Kidney (tissue), 14 donors: Measurements from ENCODE around the gene SLC6A11. TPM values are rescaled to one million over a fixed set of nuclear protein-coding genes. Genes with fewer than 3 reads are reported as not detected.

ENCODE experiments used
- DNase-seq, 5 donors: peaks; one replicate each; pipeline ENCODE4 v3.0.0-alpha.2; 2013 to 2020
- FAIRE-seq: peaks from 2 replicates; lab custom pipeline; 2012; peaks lifted over from hg19 to GRCh38; lab: Jason Lieb, UNC
- H3K27ac ChIP-seq, 2 donors: one replicate each; pipeline ENCODE4 v1.7.0; 2013; ENCODE audit warnings: low read depth in 2 of 2, low read length in 2 of 2, inconsistent platforms in 1 of 2
- H3K27me3 ChIP-seq: one replicate; pipeline ENCODE4 v1.7.1; 2013; ENCODE audit warnings: low read length, inconsistent platforms; ENCODE audit not compliant: control insufficient read depth, insufficient read depth
- H3K36me3 ChIP-seq, 3 donors: one replicate each; pipeline versions ENCODE4 v1.7.0 to v1.7.1; 2013; ENCODE audit warnings: low read length in 3 of 3, control low read depth in 1 of 3, inconsistent platforms in 1 of 3; ENCODE audit not compliant: insufficient read depth in 3 of 3, control insufficient read depth in 2 of 3
- H3K4me1 ChIP-seq, 3 donors: one replicate each; pipeline versions ENCODE4 v1.7.0 to v1.7.1; 2013; ENCODE audit warnings: low read length in 3 of 3, inconsistent platforms in 1 of 3, low read depth in 1 of 3; ENCODE audit not compliant: control insufficient read depth in 2 of 3, insufficient read depth in 2 of 3
- H3K4me3 ChIP-seq, 3 donors: one replicate each; pipeline versions ENCODE4 v1.7.0 to v1.8.1; 2013; ENCODE audit warnings: low read length in 3 of 3, control low read depth in 1 of 3, inconsistent platforms in 1 of 3
- H3K9ac ChIP-seq, 3 donors: one replicate each; pipeline versions ENCODE4 v1.7.0 to v1.7.1; 2013; ENCODE audit warnings: low read length in 3 of 3, control low read depth in 1 of 3, inconsistent platforms in 1 of 3
- H3K9me3 ChIP-seq, 3 donors: one replicate each; pipeline versions ENCODE4 v1.7.0 to v1.7.1; 2013; ENCODE audit warnings: low read length in 3 of 3, control low read depth in 1 of 3, inconsistent platforms in 1 of 3; ENCODE audit not compliant: control insufficient read depth in 2 of 3, insufficient read depth in 1 of 3
- intact Hi-C: fragments of 100-400 bp; cut with DNase I; formaldehyde crosslinking; loops from one replicate; pipeline ENCODE4 v1.11.1; 2022
- polyA plus RNA-seq: library from polyadenylated mRNA; stranded (reverse); fragments of 350-450 nt; fragmentation: Illumina TruSeq; extraction: RNeasy Lipid Tissue Mini Kit (QIAGEN cat#74804); gene quantifications from one replicate; pipeline ENCODE4 v1.2.3, GENCODE V29; 2014; ENCODE audit warnings: low read depth, low replicate concordance; ENCODE audit not compliant: insufficient read depth
- total RNA-seq: library from RNA; stranded (reverse); fragmentation: NEBNext Ultra II Directional; extraction: Animal tissue kit (Norgen Biotek cat#: 25700); gene quantifications from one replicate; pipeline ENCODE4 v1.2.1, GENCODE V29; 2021
- TF ChIP-seq, protein P1 (sequence below): IDR thresholded peaks from 3 replicates; pipeline ENCODE4 v1.5.1; 2012; ENCODE audit warnings: mild to moderate bottlenecking, moderate library complexity, borderline replicate concordance; ENCODE audit not compliant: insufficient read depth; ENCODE audit errors: extremely low read depth
- donor health status: control.
- donor health status: control.
- donor health status: control.
- donor health status: control.
- donor health status: control.
- donor health status: DM: yes; HTN: yes; CAD: no.
- donor health status: Normal renal cell carcinoma (clear cell type).

Gene SLC6A11
- total and polyA plus RNA-seq, 2 donors from 2014 or later, result 0.38 TPM; not detected in 1

DNA sequence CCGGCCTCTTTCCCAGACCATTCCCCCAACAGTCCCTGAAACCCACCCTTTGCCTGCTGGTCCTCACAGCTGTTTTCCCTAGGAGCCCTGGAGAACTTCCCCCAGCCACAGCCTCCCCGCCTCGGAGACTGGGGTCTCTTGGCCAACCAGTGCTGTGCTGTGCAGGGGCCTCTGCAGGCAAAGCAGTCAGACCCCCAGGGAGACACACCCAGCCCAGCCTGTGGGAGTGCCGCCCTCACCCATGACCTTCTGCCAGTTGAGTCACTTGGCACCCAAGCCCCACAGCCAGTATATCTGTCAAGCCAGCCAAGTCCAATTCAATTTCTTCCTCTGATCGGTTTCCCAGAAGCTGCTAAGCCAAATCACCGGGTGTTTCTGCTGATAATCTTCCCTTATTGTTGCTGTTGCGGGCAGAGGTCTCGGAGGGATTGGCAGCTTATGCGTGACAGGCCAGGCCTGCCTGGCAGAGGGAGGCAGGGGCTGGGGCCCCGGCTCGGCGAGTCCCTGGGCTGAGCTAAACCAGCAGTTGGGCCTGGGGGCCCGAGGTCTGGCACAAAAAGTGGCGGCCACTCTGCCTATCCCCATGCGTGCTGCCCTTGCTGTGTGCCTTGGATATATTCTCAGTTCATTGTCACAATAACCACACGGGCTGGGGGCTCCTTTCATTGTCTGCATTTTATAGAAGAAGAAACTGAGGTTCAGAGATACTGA lies 110.9 kb downstream of the SLC6A11 start:
- intact Hi-C loops, result no loop called here
- no peak for FAIRE-seq
- no peak overlapping the region for H3K9ac ChIP-seq
- H3K27me3 ChIP-seq, result no peaks in the 10 kb centered on the region
- H3K4me1 ChIP-seq, result no peaks in the 10 kb centered on the region
- H3K36me3 ChIP-seq, result no peaks in the 10 kb centered on the region
- H3K9me3 ChIP-seq, result peaks cover 0 to 2% (median 0%) of the 10 kb centered on the region in 3 donors
- DNase-seq, result no peak
- H3K4me3 ChIP-seq, result no peak overlapping the region
- no peak overlapping the region for H3K27ac ChIP-seq
- TF ChIP-seq, protein P1, sequence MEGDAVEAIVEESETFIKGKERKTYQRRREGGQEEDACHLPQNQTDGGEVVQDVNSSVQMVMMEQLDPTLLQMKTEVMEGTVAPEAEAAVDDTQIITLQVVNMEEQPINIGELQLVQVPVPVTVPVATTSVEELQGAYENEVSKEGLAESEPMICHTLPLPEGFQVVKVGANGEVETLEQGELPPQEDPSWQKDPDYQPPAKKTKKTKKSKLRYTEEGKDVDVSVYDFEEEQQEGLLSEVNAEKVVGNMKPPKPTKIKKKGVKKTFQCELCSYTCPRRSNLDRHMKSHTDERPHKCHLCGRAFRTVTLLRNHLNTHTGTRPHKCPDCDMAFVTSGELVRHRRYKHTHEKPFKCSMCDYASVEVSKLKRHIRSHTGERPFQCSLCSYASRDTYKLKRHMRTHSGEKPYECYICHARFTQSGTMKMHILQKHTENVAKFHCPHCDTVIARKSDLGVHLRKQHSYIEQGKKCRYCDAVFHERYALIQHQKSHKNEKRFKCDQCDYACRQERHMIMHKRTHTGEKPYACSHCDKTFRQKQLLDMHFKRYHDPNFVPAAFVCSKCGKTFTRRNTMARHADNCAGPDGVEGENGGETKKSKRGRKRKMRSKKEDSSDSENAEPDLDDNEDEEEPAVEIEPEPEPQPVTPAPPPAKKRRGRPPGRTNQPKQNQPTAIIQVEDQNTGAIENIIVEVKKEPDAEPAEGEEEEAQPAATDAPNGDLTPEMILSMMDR, result no peak

GRCh38 chr3:10927551-10927950 lies 111.5 kb downstream of the SLC6A11 start:
- H3K9ac ChIP-seq, result no peak overlapping the region
- FAIRE-seq (no peak), DNase-seq (no peak)
- intact Hi-C loops, result no loop called here
- no peak overlapping the region for H3K27ac ChIP-seq
- TF ChIP-seq, protein P1, result no peak
- H3K36me3 ChIP-seq, result no peaks in the 10 kb centered on the region
- H3K4me1 ChIP-seq, result no peaks in the 10 kb centered on the region
- no peak overlapping the region for H3K4me3 ChIP-seq
- no peaks in the 10 kb centered on the region for H3K27me3 ChIP-seq
- peaks cover 0 to 2% (median 0%) of the 10 kb centered on the region in 3 donors for H3K9me3 ChIP-seq

GRCh38 chr3:10928407-10928960 lies 112.5 kb downstream of the SLC6A11 start:
- FAIRE-seq, result no peak
- intact Hi-C loops, result no loop called here
- peaks cover 0 to 2% (median 0%) of the 10 kb centered on the region in 3 donors for H3K9me3 ChIP-seq

More at GRCh38 chr3:10928407-10928960, 112.5 kb downstream of the SLC6A11 start:
- Histone ChIP-seq H3K36me3 (no peaks in the 10 kb centered on the region), H3K27ac (no peak overlapping the region), H3K9ac (no peak overlapping the region), H3K4me3 (no peak overlapping the region), H3K4me1 (no peaks in the 10 kb centered on the region), H3K27me3 (no peaks in the 10 kb centered on the region)
- TF ChIP-seq, protein P1, result no peak
- DNase-seq, result peak in 2 of 5 donors; percentile 7 to 8
